Measurements from ENCODE around the gene CACNA2D3.

The CACNA2D3 gene

GRCh38 chr3:54918516-54918915 lies 796.2 kb downstream of the CACNA2D3 start:
- no peak overlapping the region for H2AK5ac ChIP-seq (ENCODE audit: low read depth, low read length)
- H2BK5ac ChIP-seq (ENCODE audit: low read length): no peak overlapping the region
- no peak overlapping the region for H2BK15ac ChIP-seq (ENCODE audit: low read length)
- H3K36me3 ChIP-seq (replicated peaks in 1 of 2; ENCODE audit: control insufficient read depth in 2 of 2, insufficient read depth in 2 of 2, low read length in 2 of 2): no peaks in the 10 kb centered on the region
- no peak overlapping the region for H3K4me2 ChIP-seq (ENCODE audit: insufficient read depth, low read length, poor library complexity, severe bottlenecking)
- no peak overlapping the region for H2BK120ac ChIP-seq (ENCODE audit: low read depth, low read length)
- no CpG with 5 or more reads among the region's 12 CpGs for WGBS, 2 donors (ENCODE audit: extremely low coverage in 2 of 2, insufficient read length in 2 of 2, insufficient replicate concordance in 1 of 2)
- H3K23ac ChIP-seq (ENCODE audit: low read depth, low read length, poor library complexity): no peak overlapping the region
- no peaks in the 10 kb centered on the region for H3K27me3 ChIP-seq (ENCODE audit: control insufficient read depth in 3 of 3, insufficient read depth in 3 of 3, low read depth in 1 of 3, low read length in 3 of 3)
- no peak overlapping the region for H2AFZ ChIP-seq (ENCODE audit: low read length)
- H2BK12ac ChIP-seq (ENCODE audit: low read length): no peak overlapping the region
- DNase-seq (ENCODE audit: low spot score): no peak
- no peak overlapping the region for H3K4ac ChIP-seq (ENCODE audit: low read length)
- H3K79me1 ChIP-seq (ENCODE audit: low read depth, low read length): no peaks in the 10 kb centered on the region
- H3K18ac ChIP-seq (ENCODE audit: low read length): peak overlapping the region; percentile 22
- H3K14ac ChIP-seq (ENCODE audit: low read length): peak overlapping the region; percentile 40
- no peaks in the 10 kb centered on the region for H3K4me1 ChIP-seq (ENCODE audit: control insufficient read depth in 2 of 2, insufficient read depth in 1 of 2, low read depth in 1 of 2, low read length in 2 of 2)
- no peak overlapping the region for H3K27ac ChIP-seq (replicated peaks; ENCODE audit: low read length)
- H3K9me3 ChIP-seq (replicated peaks in 1 of 2; ENCODE audit: control insufficient read depth in 2 of 2, insufficient read depth in 1 of 2, low read depth in 1 of 2, low read length in 2 of 2): no peaks in the 10 kb centered on the region
- no peak overlapping the region for H4K91ac ChIP-seq (ENCODE audit: low read depth, low read length, poor library complexity)
- no peak overlapping the region for H4K8ac ChIP-seq (ENCODE audit: low read depth, low read length)
- H3K4me3 ChIP-seq (ENCODE audit: low read length in 2 of 2): no peak overlapping the region
- no peak overlapping the region for H3K9ac ChIP-seq (ENCODE audit: low read depth, low read length, poor library complexity)

DNA sequence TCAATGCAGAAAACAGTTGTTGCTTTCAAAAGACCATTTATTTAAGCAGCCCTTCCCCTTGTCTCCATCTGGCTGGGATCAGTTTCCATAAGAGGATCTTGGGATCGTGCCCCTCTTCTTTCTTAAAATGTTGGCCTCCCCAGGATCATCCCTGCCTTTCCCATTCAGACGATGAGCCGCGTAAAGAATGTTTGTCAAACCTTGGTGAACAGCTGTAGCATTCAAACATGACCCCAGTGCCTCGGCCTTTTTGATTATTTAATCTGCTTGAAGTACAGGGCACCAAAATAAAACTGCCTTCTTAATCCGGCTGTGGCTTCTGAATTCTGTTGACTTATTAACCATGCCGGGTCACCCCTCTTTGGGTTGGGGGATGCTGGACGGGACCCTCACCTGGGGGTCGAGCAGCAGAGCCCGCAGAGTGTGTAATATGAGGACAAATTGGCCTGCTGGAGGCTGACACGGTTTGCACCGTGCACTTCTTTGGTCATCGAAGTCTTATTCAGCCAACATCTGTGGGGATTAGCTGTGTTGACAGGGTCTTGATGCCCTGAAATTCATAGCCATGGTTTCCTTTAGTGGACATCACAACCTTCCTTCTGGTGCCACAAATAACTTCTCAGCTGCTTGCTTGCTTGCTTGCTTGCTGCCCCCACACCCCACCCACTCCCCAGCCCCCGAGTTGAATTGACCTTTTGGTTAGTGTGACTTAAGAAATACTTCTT lies 805.9 kb downstream of the CACNA2D3 start, which contains the start of gene LRTM1:
LRTM1 (minus strand) TSS at position 14 of the 725 bp plus-strand sequence. CDS start 148 bp downstream, outside the sequence.
- Histone ChIP-seq H4K91ac (ENCODE audit: low read depth, low read length, poor library complexity) (no peak within 1 kb of the TSS), H2BK5ac (ENCODE audit: low read length) (no peak within 1 kb of the TSS), H2BK120ac (ENCODE audit: low read depth, low read length) (no peak within 1 kb of the TSS), H3K4me3 (ENCODE audit: low read length in 2 of 2) (no peak within 1 kb of the TSS), H3K4me2 (ENCODE audit: insufficient read depth, low read length, poor library complexity, severe bottlenecking) (no peak within 1 kb of the TSS), H3K4me1 (ENCODE audit: control insufficient read depth in 2 of 2, insufficient read depth in 1 of 2, low read depth in 1 of 2, low read length in 2 of 2) (peaks cover 12 to 34% of the 10 kb centered on the region in 2 donors), H3K36me3 (replicated peaks in 1 of 2; ENCODE audit: control insufficient read depth in 2 of 2, insufficient read depth in 2 of 2, low read length in 2 of 2) (no peaks in the 10 kb centered on the region), H3K9ac (ENCODE audit: low read depth, low read length, poor library complexity) (no peak within 1 kb of the TSS), H2BK12ac (ENCODE audit: low read length) (no peak within 1 kb of the TSS), H4K8ac (ENCODE audit: low read depth, low read length) (no peak within 1 kb of the TSS), H2AK5ac (ENCODE audit: low read depth, low read length) (no peak within 1 kb of the TSS), H3K9me3 (replicated peaks in 1 of 2; ENCODE audit: control insufficient read depth in 2 of 2, insufficient read depth in 1 of 2, low read depth in 1 of 2, low read length in 2 of 2) (peaks cover 0 to 2% of the 10 kb centered on the region in 2 donors), H3K27me3 (ENCODE audit: control insufficient read depth in 3 of 3, insufficient read depth in 3 of 3, low read depth in 1 of 3, low read length in 3 of 3) (no peaks in the 10 kb centered on the region), H3K18ac (ENCODE audit: low read length) (no peak within 1 kb of the TSS), H2AFZ (ENCODE audit: low read length) (no peak within 1 kb of the TSS), H3K23ac (ENCODE audit: low read depth, low read length, poor library complexity) (no peak within 1 kb of the TSS), H3K27ac (replicated peaks; ENCODE audit: low read length) (no peak within 1 kb of the TSS), H3K14ac (ENCODE audit: low read length) (no peak within 1 kb of the TSS), H2BK15ac (ENCODE audit: low read length) (no peak within 1 kb of the TSS), H3K4ac (ENCODE audit: low read length) (no peak within 1 kb of the TSS), H3K79me1 (ENCODE audit: low read depth, low read length) (no peaks in the 10 kb centered on the region)
- WGBS, 2 donors (ENCODE audit: extremely low coverage in 2 of 2, insufficient read length in 2 of 2, insufficient replicate concordance in 1 of 2): no CpG with 5 or more reads among the region's 14 CpGs
- DNase-seq (ENCODE audit: low spot score): no peak

- Histone ChIP-seq H3K4me1 (ENCODE audit: control insufficient read depth in 2 of 2, insufficient read depth in 1 of 2, low read depth in 1 of 2, low read length in 2 of 2) (peaks cover 12 to 34% of the 10 kb centered on the region in 2 donors), H4K91ac (ENCODE audit: low read depth, low read length, poor library complexity) (no peak overlapping the region), H2AK5ac (ENCODE audit: low read depth, low read length) (no peak overlapping the region), H3K23ac (ENCODE audit: low read depth, low read length, poor library complexity) (no peak overlapping the region), H3K27me3 (ENCODE audit: control insufficient read depth in 3 of 3, insufficient read depth in 3 of 3, low read depth in 1 of 3, low read length in 3 of 3) (no peaks in the 10 kb centered on the region), H3K4me2 (ENCODE audit: insufficient read depth, low read length, poor library complexity, severe bottlenecking) (no peak overlapping the region), H2BK120ac (ENCODE audit: low read depth, low read length) (no peak overlapping the region), H3K14ac (ENCODE audit: low read length) (no peak overlapping the region), H2BK5ac (ENCODE audit: low read length) (no peak overlapping the region), H3K27ac (replicated peaks; ENCODE audit: low read length) (no peak overlapping the region), H2BK12ac (ENCODE audit: low read length) (no peak overlapping the region), H2AFZ (ENCODE audit: low read length) (no peak overlapping the region), H3K4ac (ENCODE audit: low read length) (no peak overlapping the region), H4K8ac (ENCODE audit: low read depth, low read length) (no peak overlapping the region), H3K36me3 (replicated peaks in 1 of 2; ENCODE audit: control insufficient read depth in 2 of 2, insufficient read depth in 2 of 2, low read length in 2 of 2) (no peaks in the 10 kb centered on the region), H3K4me3 (ENCODE audit: low read length in 2 of 2) (no peak overlapping the region), H3K18ac (ENCODE audit: low read length) (no peak overlapping the region), H2BK15ac (ENCODE audit: low read length) (no peak overlapping the region), H3K9ac (ENCODE audit: low read depth, low read length, poor library complexity) (no peak overlapping the region), H3K79me1 (ENCODE audit: low read depth, low read length) (no peaks in the 10 kb centered on the region), H3K9me3 (replicated peaks in 1 of 2; ENCODE audit: control insufficient read depth in 2 of 2, insufficient read depth in 1 of 2, low read depth in 1 of 2, low read length in 2 of 2) (peaks cover 0 to 3% of the 10 kb centered on the region in 2 donors)
- DNase-seq (ENCODE audit: low spot score): peak; percentile 33
- no CpG with 5 or more reads among the region's 4 CpGs for WGBS, 2 donors (ENCODE audit: extremely low coverage in 2 of 2, insufficient read length in 2 of 2, insufficient replicate concordance in 1 of 2)
Observed at GRCh38 chr3:54931182-54931581, 808.8 kb downstream of the CACNA2D3 start.

DNA sequence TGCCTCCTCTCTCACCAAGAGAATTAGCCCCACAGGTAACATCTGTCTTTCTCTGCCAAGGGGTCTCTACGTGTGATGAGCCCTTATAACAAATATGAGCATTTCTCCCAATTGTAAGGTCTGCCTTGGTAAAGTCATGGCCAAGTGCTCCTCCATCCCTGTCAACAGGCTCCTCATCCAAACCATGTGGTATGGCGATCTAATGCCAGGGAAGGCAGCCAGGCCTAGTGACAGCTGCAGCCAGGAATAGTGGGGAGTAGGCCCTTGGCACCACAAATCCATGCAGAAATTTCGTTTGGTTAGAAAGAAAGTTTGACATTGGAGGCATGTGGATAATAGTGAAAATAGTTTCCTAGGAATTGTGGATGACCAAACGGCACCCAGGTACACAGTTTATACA lies 810.3 kb downstream of the CACNA2D3 start:
- H2BK15ac ChIP-seq (ENCODE audit: low read length): no peak overlapping the region
- no peak overlapping the region for H2BK12ac ChIP-seq (ENCODE audit: low read length)
- no peaks in the 10 kb centered on the region for H3K36me3 ChIP-seq (replicated peaks in 1 of 2; ENCODE audit: control insufficient read depth in 2 of 2, insufficient read depth in 2 of 2, low read length in 2 of 2)
- H3K9me3 ChIP-seq (replicated peaks in 1 of 2; ENCODE audit: control insufficient read depth in 2 of 2, insufficient read depth in 1 of 2, low read depth in 1 of 2, low read length in 2 of 2): peaks cover 0 to 3% of the 10 kb centered on the region in 2 donors
- no CpG with 5 or more reads among the region's 4 CpGs for WGBS, 2 donors (ENCODE audit: extremely low coverage in 2 of 2, insufficient read length in 2 of 2, insufficient replicate concordance in 1 of 2)
- H3K23ac ChIP-seq (ENCODE audit: low read depth, low read length, poor library complexity): no peak overlapping the region
- no peak overlapping the region for H3K9ac ChIP-seq (ENCODE audit: low read depth, low read length, poor library complexity)
- H3K14ac ChIP-seq (ENCODE audit: low read length): no peak overlapping the region
- no peak overlapping the region for H2AK5ac ChIP-seq (ENCODE audit: low read depth, low read length)
- no peak overlapping the region for H3K18ac ChIP-seq (ENCODE audit: low read length)
- peaks cover 12 to 34% of the 10 kb centered on the region in 2 donors for H3K4me1 ChIP-seq (ENCODE audit: control insufficient read depth in 2 of 2, insufficient read depth in 1 of 2, low read depth in 1 of 2, low read length in 2 of 2)
- H4K8ac ChIP-seq (ENCODE audit: low read depth, low read length): no peak overlapping the region
- H3K27me3 ChIP-seq (ENCODE audit: control insufficient read depth in 3 of 3, insufficient read depth in 3 of 3, low read depth in 1 of 3, low read length in 3 of 3): no peaks in the 10 kb centered on the region
- H3K4ac ChIP-seq (ENCODE audit: low read length): no peak overlapping the region
- no peak overlapping the region for H3K4me3 ChIP-seq (ENCODE audit: low read length in 2 of 2)
- H4K91ac ChIP-seq (ENCODE audit: low read depth, low read length, poor library complexity): no peak overlapping the region
- no peak overlapping the region for H2AFZ ChIP-seq (ENCODE audit: low read length)
- no peaks in the 10 kb centered on the region for H3K79me1 ChIP-seq (ENCODE audit: low read depth, low read length)
- no peak overlapping the region for H2BK120ac ChIP-seq (ENCODE audit: low read depth, low read length)
- H3K4me2 ChIP-seq (ENCODE audit: insufficient read depth, low read length, poor library complexity, severe bottlenecking): no peak overlapping the region
- no peak overlapping the region for H2BK5ac ChIP-seq (ENCODE audit: low read length)
- no peak overlapping the region for H3K27ac ChIP-seq (replicated peaks; ENCODE audit: low read length)
- no peak for DNase-seq (ENCODE audit: low spot score)

Measured in neuronal stem cell (in vitro differentiated cells).